Parathyroid adenoma (tissue), 2 donors: ENCODE results near the gene KRTAP9-6.
"Not testable (repeated sequence)": the region's sequence is repeated elsewhere in the genome, so short reads cannot be mapped to it uniquely, and the experiment has no call there.

Experiments
- H2AFZ ChIP-seq: fragments of 300-600 bp; sonication (generic); one replicate; pipeline ENCODE4 v1.7.0; 2017; ENCODE audit warnings: antibody characterized with exemption, mild to moderate bottlenecking
- H3K27ac ChIP-seq: fragments of 300-600 bp; sonication (generic); one replicate; pipeline ENCODE4 v1.7.0; 2017
- H3K27me3 ChIP-seq: fragments of 300-600 bp; sonication (generic); one replicate; pipeline ENCODE4 v1.7.0; 2017; ENCODE audit warnings: low read length; ENCODE audit not compliant: control insufficient read depth, insufficient read depth
- H3K36me3 ChIP-seq: fragments of 300-600 bp; sonication (generic); one replicate; pipeline ENCODE4 v1.7.0; 2017; ENCODE audit warnings: low read length; ENCODE audit not compliant: control insufficient read depth, insufficient read depth
- H3K4me1 ChIP-seq: fragments of 300-600 bp; sonication (generic); one replicate; pipeline ENCODE4 v1.7.0; 2017; ENCODE audit warnings: control low read depth
- H3K4me2 ChIP-seq: fragments of 300-600 bp; sonication (generic); one replicate; pipeline ENCODE4 v1.7.0; 2017; ENCODE audit warnings: low read length
- H3K4me3 ChIP-seq: fragments of 300-600 bp; sonication (generic); one replicate; pipeline ENCODE4 v1.7.0; 2017; ENCODE audit warnings: low read depth, low read length
- H3K79me2 ChIP-seq: fragments of 300-600 bp; sonication (generic); one replicate; pipeline ENCODE4 v1.7.0; 2017; ENCODE audit warnings: control low read depth
- H3K9ac ChIP-seq: fragments of 300-600 bp; sonication (generic); one replicate; pipeline ENCODE4 v1.7.0; 2017; ENCODE audit warnings: mild to moderate bottlenecking
- H3K9me3 ChIP-seq: fragments of 300-600 bp; sonication (generic); one replicate; pipeline ENCODE4 v1.7.0; 2017; ENCODE audit warnings: low read length; ENCODE audit not compliant: control insufficient read depth
- TF ChIP-seq, protein P1 (sequence below): fragments of 300-600 bp; sonication (generic); IDR thresholded peaks from one replicate; pipeline ENCODE4 v1.7.0; 2017; ENCODE audit warnings: antibody characterized with exemption, mild to moderate bottlenecking
- donor health status: primary hyperparathyroidism.

Gene KRTAP9-6, protein sequence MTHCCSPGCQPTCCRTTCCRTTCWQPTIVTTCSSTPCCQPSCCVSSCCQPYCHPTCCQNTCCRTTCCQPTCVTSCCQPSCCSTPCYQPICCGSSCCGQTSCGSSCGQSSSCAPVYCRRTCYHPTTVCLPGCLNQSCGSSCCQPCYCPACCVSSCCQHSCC

DNA sequence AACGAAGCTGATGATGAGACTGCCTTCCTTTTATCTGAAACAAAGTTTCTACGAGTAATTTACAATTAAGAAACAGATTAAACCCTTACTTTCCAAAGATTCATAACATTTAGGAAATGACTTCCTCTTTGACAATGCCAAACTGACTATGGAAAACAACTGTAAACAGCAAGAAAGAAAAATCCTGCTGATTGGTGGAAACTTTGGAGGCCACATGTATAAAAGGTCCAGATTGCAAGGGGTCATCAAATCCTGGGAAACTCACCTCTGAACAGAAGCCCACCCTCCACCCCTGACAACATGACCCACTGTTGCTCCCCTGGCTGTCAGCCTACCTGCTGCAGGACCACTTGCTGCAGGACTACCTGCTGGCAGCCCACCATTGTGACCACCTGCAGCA, at the start of gene KRTAP9-6:
Gene KRTAP9-6, plus strand, starts transcription at position 301 of the 400 bp plus-strand sequence. Its CDS starts 0 bp downstream, at position 301.
- H3K79me2 ChIP-seq, result no peaks in the 10 kb centered on the region
- no peak within 1 kb of the TSS for H2AFZ ChIP-seq
- no peaks in the 10 kb centered on the region for H3K27me3 ChIP-seq
- TF ChIP-seq, protein P1, sequence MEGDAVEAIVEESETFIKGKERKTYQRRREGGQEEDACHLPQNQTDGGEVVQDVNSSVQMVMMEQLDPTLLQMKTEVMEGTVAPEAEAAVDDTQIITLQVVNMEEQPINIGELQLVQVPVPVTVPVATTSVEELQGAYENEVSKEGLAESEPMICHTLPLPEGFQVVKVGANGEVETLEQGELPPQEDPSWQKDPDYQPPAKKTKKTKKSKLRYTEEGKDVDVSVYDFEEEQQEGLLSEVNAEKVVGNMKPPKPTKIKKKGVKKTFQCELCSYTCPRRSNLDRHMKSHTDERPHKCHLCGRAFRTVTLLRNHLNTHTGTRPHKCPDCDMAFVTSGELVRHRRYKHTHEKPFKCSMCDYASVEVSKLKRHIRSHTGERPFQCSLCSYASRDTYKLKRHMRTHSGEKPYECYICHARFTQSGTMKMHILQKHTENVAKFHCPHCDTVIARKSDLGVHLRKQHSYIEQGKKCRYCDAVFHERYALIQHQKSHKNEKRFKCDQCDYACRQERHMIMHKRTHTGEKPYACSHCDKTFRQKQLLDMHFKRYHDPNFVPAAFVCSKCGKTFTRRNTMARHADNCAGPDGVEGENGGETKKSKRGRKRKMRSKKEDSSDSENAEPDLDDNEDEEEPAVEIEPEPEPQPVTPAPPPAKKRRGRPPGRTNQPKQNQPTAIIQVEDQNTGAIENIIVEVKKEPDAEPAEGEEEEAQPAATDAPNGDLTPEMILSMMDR, result no peak
- no peak within 1 kb of the TSS for H3K4me2 ChIP-seq
- no peaks in the 10 kb centered on the region for H3K36me3 ChIP-seq
- no peak within 1 kb of the TSS for H3K4me3 ChIP-seq
- H3K9ac ChIP-seq, result no peak within 1 kb of the TSS
- H3K27ac ChIP-seq, result no peak within 1 kb of the TSS
- H3K4me1 ChIP-seq, result no peaks in the 10 kb centered on the region
- H3K9me3 ChIP-seq, result no peaks in the 10 kb centered on the region

DNA sequence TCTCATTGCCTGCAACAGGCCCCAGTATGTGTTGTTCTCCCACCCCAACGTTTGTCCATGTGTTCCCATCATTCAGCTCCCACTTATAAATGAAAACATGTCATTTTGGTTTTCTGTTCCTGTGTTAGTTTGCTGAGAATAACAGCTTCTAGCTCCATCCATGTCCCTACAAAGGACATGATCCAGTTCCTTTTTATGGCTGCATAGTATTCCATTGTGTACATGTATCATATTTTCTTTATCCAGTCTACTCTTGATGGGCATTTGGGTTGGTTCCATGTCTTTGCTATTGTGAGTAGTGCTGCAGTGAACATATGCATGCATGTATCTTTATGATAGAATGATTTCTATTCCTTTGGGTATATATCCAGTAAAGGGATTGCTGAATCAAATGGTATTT, 49.5 kb upstream of the KRTAP9-6 start:
- H3K9me3 ChIP-seq, result no peaks in the 10 kb centered on the region
- H2AFZ ChIP-seq, result no peak overlapping the region
- no peaks in the 10 kb centered on the region for H3K4me1 ChIP-seq
- no peak overlapping the region for H3K4me2 ChIP-seq
- TF ChIP-seq, protein P1, result no peak
- H3K9ac ChIP-seq, result no peak overlapping the region
- H3K4me3 ChIP-seq, result no peak overlapping the region
- H3K36me3 ChIP-seq, result no peaks in the 10 kb centered on the region
- no peaks in the 10 kb centered on the region for H3K27me3 ChIP-seq
- H3K79me2 ChIP-seq, result no peaks in the 10 kb centered on the region
- H3K27ac ChIP-seq, result no peak overlapping the region

GRCh38 chr17:41223821-41224220, 41.4 kb upstream of the KRTAP9-6 start:
- H3K27me3 ChIP-seq, result no peaks in the 10 kb centered on the region
- TF ChIP-seq, protein P1, result no peak
- no peaks in the 10 kb centered on the region for H3K79me2 ChIP-seq
- no peak overlapping the region for H3K4me3 ChIP-seq
- H3K9me3 ChIP-seq, result no peaks in the 10 kb centered on the region
- no peak overlapping the region for H3K9ac ChIP-seq
- H3K4me2 ChIP-seq, result no peak overlapping the region
- no peaks in the 10 kb centered on the region for H3K36me3 ChIP-seq
- no peak overlapping the region for H3K27ac ChIP-seq
- H3K4me1 ChIP-seq, result no peaks in the 10 kb centered on the region
- H2AFZ ChIP-seq, result no peak overlapping the region

- Histone ChIP-seq H3K4me3 (no peak overlapping the region), H3K9ac (no peak overlapping the region), H3K27me3 (no peaks in the 10 kb centered on the region), H3K4me1 (no peaks in the 10 kb centered on the region), H3K4me2 (no peak overlapping the region), H3K9me3 (no peaks in the 10 kb centered on the region), H3K27ac (no peak overlapping the region), H2AFZ (no peak overlapping the region), H3K36me3 (no peaks in the 10 kb centered on the region), H3K79me2 (no peaks in the 10 kb centered on the region)
- TF ChIP-seq, protein P1, result no peak
Measured at GRCh38 chr17:41226051-41226450, 39.1 kb upstream of the KRTAP9-6 start.

- H3K9ac ChIP-seq, H3K27me3 ChIP-seq, H3K27ac ChIP-seq, H3K4me1 ChIP-seq, H3K9me3 ChIP-seq, H3K79me2 ChIP-seq, H3K4me3 ChIP-seq, H2AFZ ChIP-seq, H3K4me2 ChIP-seq, H3K36me3 ChIP-seq: not testable (repeated sequence)
Measured at GRCh38 chr17:41226598-41227095, 38.5 kb upstream of the KRTAP9-6 start, which contains the start of gene KRTAP9-2. Gene KRTAP9-2, plus strand, starts transcription at chr17:41226648. Its CDS starts 7 bp downstream, at chr17:41226655.
